Sigmoid colon (tissue), 4 donors: ENCODE data around the gene PDRG1.

ENCODE experiments used
- CTCF ChIP-seq, 4 experiments: fragments of 450-650 bp in 3 of 4; fragments of 200-600 bp in 1 of 4; IDR thresholded peaks; one replicate each; pipeline ENCODE4 v1.5.1; 2016 to 2019; ENCODE audit warnings: antibody characterized with exemption in 4 of 4, mild to moderate bottlenecking in 3 of 4, moderate library complexity in 2 of 4
- POLR2A ChIP-seq, 2 donors: fragments of 450-650 bp; IDR thresholded peaks; one replicate each; pipeline ENCODE4 v1.6.1; 2016; ENCODE audit warnings: antibody characterized with exemption in 2 of 2, mild to moderate bottlenecking in 2 of 2, moderate library complexity in 2 of 2
- POLR2AphosphoS5 ChIP-seq, 4 donors: sonication (generic); formaldehyde crosslinking; IDR thresholded peaks; one replicate each; pipeline ENCODE4 v1.6.1; 2017; ENCODE audit warnings: antibody characterized with exemption in 4 of 4

- TF ChIP-seq POLR2AphosphoS5 (IDR thresholded peaks at IDR 0.05): no peak
- TF ChIP-seq CTCF (IDR thresholded peaks at IDR 0.05): no peak
- no peak for TF ChIP-seq POLR2A (IDR thresholded peaks at IDR 0.05)
Measured at GRCh38 chr20:31922181-31922580, 29.7 kb downstream of the PDRG1 start.
